22Rv1 (cell line): ENCODE results near the gene TTF1.

Experiments
- CTCF ChIP-seq: fragments of 450-650 bp; IDR thresholded peaks from 2 replicates; pipeline ENCODE4 v1.5.1; 2017; ENCODE audit warnings: mild to moderate bottlenecking
- ZFX ChIP-seq: fragments of 450-650 bp; IDR thresholded peaks from 2 replicates; pipeline ENCODE4 v1.6.1; 2017; ENCODE audit warnings: antibody characterized with exemption, borderline replicate concordance

- TF ChIP-seq CTCF (no peak), ZFX (no peak)
Observed at GRCh38 chr9:132334364-132334763, 72.3 kb downstream of the TTF1 start.
